WI38 (cell line): ENCODE data around the gene PRSS27.

Experiments used
- H3K4me3 ChIP-seq: 2 replicates; pipeline ENCODE4 v1.5.1; 2011; ENCODE audit warnings: low read depth, mild to moderate bottlenecking, control low read depth, low read length
- CTCF ChIP-seq: IDR thresholded peaks from 2 replicates; pipeline ENCODE4 v1.5.1; 2012; ENCODE audit warnings: low read depth, mild to moderate bottlenecking, control low read depth, low read length

The PRSS27 gene

GRCh38 chr16:2702871-2703745 is 16.9 kb downstream of the PRSS27 start:
- H3K4me3 ChIP-seq: no peak overlapping the region
- TF ChIP-seq CTCF: no peak

GRCh38 chr16:2702438-2702825 is 17.6 kb downstream of the PRSS27 start:
- H3K4me3 ChIP-seq: no peak overlapping the region
- TF ChIP-seq CTCF: no peak

GRCh38 chr16:2701713-2702437 is 18.1 kb downstream of the PRSS27 start:
- H3K4me3 ChIP-seq: no peak overlapping the region
- TF ChIP-seq CTCF: no peak

- TF ChIP-seq CTCF: no peak
- no peak overlapping the region for H3K4me3 ChIP-seq
These were observed 18.8 kb downstream of the PRSS27 start for GRCh38 chr16:2701272-2701671.

- no peak overlapping the region for H3K4me3 ChIP-seq
- no peak for TF ChIP-seq CTCF
These were observed 19.2 kb downstream of the PRSS27 start for GRCh38 chr16:2700786-2701185.

- no peak for TF ChIP-seq CTCF
- H3K4me3 ChIP-seq: no peak overlapping the region
These were observed 20.0 kb downstream of the PRSS27 start for GRCh38 chr16:2699791-2700600.
